GM19025 (cell line): ENCODE measurements around the gene GDPD5.

Experiments
- ATAC-seq: cut with Tn5 transposase; IDR thresholded peaks from one replicate; pipeline ENCODE4 v1.9.1; 2021; ENCODE audit warnings: mild to moderate bottlenecking, low read depth, moderate library complexity; ENCODE audit not compliant: unreplicated experiment

The GDPD5 gene

DNA sequence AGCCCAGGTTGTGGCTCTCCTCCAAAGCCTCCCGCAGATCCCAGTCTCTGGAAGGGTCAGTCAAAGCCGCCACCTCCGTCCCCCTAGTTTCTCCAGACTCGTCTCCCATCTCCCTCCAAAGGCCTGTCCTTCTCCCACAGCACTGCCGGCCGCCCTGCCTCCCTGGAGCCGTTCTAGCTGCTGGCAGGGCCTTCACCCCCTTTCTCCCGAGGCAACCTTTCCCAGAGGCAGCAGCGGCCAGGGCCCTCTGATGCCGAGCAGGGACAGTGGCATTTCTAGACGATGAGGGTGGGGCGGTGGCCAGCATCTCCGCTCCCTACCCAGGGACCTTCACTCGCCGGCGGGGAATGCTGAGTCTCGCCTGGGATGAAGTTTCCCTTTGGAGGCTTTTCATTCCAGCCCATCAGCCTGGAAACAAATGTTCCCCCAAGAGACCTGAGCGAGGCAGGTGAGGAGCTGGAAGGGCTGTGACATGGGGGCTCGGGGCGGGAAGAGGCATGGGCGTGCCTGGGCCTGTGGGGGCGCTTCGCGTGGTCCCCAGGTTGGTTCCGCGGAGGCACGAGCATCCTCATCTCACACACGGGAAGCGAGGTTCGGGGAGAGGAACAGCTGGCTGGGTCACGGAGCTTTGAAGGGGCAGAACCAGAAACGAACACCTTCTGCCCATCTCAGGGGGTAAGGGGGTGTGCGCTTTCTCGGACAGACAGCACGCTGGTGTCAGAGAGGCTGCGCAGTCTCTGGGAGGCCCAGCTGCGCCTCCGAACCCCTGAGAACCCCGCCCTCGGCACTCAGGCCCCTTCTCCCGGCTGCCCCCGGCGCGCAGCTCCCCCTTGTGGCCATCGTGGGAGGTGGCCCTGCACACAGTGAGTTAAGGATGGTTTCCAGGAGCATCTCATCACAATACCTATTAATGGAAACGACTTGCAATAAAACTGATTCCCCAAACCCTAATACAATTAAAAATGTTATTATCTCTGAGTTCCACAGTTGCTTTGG, 74.6 kb downstream of the GDPD5 start:
- ATAC-seq, result no peak

DNA sequence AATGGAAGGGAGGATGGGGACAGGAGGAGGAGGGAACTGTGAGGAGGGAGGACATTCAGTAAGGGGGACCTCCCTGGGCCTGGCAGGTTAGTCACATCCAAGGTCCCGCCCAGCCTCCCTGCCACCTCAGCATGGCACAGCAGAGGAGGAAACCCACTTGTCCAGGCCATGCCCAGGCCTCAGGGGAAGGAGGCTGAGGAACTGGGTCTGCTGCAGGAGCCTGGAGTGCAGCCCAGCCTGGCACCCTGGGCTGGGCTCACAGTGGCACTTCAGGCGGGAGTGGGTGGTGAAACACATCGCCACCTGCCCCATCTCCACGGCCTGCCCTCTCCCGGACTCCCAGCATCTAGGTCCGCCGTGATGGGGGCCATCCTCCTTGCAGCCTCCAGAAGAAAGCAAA, 75.5 kb downstream of the GDPD5 start:
- no peak for ATAC-seq

DNA sequence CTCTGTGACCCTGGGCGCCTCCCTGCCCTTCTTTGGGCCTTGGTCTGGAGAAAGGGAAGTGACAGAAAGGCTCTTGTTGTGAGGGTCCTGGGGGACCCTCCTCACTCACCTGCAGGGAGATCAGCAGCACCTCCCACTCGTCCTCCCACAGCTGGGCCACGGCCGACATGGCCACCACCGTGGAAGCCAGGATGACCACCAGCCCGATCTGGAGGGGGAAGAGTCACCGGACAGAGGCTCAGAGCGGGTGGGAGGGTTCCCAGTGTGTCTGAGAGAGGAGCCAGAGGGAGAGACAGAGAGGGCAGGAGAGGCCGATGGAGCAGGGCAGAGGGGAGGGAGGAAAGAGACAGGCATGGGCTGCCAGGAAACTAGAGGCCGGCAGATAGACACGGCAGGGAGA, 76.0 kb downstream of the GDPD5 start:
- no peak for ATAC-seq

DNA sequence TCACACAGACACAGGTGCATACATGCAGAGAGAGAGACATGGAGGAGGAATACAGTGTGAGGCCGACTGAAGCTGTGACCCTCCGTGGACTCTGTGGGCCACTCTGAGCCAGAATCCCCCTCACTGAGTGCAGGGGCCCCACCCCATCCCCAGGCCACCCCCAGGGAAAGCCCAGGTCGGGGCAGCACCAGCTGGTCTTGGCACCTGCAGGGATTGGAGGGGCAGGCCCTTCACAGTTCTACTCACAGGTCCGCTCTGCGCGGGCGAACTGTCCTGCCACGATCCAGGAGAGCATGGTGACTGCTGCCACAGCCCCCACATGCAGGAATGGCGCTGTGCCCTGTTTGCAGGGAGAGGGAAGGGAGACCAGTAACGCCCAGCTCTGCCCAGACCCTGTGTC, 76.5 kb downstream of the GDPD5 start:
- ATAC-seq, result no peak

DNA sequence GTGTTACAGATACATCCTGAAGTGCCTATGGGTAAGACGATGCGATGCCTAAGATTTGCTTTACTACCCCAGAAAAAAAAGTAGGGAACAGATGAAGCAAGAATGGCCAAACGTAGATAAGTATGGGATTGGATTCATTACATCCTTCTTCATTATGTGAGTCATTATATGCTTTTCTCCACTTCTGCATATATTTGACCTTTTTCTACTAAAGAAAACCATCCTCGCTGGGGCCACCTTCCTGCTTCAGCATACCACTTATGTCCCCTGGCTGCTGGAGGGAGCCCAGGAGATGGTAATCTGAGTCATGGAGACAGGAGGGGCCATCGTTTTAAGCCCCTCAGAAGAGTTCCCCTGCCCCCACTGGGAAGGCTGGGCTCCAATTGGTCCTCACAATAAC, 78.3 kb downstream of the GDPD5 start:
- no peak for ATAC-seq

DNA sequence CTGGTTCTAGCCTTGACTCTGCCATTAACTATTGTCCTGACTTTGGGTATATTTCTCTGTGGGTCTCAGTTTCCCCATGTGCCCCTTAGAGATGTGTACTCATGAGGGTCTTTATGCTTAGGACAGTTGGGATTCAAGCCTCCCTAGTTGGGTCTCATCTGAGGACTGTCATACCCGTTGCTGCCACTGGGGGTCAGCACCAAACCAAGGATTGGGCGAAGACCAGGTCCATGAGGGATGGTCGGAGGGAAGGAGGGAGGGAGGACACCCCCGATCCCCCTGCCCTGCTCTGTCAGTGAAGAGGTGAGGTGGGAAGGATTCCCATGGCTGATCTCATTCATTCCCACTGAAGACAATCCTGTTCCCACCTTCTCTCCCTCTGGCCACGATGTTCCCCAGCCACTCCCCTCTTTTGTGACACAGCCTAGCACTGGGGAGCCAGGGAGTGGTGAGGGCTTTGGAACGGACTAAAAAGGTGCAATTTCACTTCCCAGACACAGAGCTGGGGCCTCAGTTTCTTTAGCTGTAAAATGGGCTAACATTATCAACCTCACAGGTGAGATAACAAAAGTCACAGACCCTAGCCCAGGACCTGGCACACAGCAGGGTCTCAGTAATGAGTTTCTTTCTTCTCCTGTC, 80.3 kb downstream of the GDPD5 start:
- no peak for ATAC-seq

DNA sequence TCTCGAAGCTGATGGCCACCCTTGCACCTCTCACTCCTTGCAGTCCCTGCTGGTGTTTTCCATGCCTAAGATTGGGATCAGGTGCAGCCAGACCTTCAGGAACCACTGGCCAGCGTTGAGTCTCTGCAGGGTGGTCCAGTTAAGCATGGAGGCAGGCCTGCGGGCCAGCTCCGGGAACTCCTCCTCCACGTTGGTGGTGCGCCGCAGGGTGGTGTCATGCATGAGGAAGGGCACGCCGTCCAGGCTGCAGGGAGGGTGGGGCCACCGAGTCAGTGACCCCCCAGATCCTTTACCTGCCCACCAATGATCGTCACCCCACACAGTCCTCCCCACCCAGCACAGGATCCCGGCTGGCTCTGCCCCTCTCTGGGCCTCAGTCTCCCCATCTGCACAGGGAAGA, 82.7 kb downstream of the GDPD5 start:
- ATAC-seq, result no peak

DNA sequence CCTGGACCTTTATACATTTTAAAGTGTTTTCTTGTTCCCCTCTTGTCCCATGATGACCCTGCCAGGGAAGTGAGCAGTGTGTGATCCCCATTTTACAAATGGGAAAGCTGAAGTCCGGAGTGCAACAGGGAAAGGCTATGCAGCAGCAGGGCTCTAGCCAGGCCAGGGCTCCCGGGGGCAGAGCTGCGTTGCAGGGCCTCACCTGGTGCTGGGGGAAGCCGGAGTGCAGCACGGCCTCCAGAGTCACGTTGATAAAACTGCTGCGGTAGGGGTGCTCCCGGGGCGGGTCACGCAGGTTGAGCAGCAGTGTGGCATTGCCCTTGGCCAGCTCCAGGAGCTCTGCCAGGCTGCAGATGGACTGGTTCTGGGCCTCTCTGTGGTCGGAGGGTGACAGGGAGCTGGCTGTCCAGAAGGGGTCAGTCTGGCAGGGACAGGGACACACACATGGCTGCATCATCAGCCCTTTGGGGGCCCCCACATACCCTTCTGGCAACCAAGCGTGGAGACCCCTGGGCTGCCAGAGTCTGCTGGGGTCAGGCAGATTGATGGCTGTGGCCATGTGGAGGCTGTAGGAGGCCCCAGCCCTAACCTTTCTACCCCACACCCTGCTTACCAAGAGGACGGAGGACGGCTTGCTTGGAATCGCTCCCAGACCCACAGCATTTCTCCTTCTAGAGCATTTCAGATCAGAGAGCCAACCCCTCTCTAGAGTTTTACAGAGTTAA, 83.4 kb downstream of the GDPD5 start:
- ATAC-seq, result no peak

DNA sequence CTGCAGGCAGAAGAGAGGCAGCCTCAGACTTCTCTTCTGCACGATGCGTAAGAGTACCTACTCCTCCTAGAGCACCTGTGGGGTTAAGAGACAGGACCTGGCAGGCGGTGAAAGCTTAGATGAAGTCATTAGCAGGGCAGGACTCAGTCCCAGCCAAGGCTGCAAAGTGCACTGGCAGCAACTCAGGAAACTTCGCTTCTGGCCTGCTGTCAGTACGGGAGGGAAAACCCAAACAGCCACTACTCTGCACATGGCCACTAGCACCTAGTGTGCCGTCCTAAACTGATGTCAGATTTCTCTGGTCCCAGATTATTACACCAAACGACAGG, 84.0 kb downstream of the GDPD5 start:
- ATAC-seq, result no peak

DNA sequence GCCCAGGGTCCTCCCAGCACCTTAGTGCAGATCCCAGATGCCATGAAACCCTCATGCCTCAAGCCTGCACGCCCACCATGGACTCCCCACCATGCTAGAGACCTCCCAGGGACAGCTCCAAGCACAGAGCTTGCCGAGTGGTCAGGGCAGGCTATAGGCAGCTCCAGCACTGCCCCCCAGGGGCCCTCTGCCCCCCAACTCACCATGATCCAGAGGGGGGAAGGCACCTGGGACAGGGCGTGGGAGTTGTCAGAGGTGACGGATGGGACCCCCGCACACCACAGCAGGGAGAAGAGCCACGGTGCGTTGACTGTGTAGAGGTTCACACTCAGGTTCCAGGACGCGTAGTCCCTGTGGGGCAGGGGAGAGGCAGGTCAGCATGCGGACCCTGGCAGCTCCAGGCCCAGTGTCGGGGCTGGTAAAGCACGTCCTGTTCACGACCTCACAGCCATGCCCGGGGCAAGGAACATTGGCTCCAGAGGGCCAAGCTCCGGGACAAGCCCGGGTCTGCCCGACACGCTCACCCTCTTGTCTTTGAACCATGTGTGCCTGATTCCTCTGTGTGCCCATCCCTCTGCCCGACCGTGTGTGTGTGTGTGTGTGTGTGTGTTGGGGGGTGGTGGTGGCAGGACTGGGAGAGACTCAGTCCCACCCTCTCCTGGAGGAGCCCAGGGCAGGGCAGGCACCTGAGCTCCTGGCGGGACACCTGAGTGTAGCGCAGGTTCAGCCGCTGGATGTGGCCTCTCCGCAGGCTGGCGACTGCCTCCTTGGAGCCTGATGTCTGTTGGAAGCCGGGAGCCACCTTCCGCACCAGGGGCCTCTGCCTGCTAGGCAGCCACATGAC, 84.6 kb downstream of the GDPD5 start:
- no peak for ATAC-seq

DNA sequence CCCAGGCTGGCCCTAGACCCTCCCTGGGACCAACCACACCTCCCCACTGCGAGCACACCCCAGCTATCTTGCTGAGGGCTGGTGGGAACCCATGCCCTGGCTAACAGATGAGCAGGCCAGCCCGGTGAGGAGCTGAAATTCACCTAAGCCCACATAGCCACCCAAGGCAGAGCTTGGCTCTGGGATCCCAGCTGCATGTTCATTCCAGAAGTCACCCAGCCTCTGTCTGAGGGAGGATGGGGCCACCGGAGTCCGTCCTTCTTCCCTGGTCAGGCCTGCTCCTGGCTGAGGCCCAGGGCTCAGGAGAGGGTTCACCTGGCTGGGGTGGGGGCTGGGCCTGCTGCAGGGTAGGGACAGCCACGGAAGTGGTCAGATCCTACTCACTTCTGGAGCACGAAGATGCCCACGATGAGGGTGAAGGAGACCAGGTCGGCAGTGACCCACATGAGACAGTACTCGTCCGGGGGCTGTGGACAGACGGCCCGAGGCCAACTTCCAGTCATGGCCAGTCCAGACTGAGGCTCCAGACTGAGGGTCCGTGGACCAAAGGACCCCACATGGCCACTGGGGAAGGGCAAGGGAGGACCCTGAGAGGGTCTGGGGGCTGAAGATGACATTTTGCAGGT, 86.1 kb downstream of the GDPD5 start:
- ATAC-seq, result no peak

DNA sequence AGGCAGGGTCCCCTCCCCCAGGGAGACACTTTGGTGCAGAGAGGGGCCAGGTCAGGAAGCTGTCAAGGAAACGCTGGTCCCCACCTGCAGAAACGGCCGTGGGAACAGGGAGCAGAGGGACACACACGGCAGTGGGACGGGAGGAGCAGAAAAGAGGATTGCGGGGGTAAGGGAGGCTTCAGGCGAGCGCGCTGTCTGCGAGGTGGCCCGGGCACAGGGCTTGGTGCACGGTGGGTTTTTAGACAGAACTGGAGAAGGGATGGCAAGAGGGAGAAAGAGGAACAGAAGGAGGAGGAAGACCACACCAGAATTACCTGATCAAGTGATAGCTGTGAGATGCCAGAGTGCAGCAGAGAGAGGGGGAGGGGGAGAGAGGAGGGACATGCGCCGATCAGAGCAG, 86.7 kb downstream of the GDPD5 start:
- no peak for ATAC-seq

DNA sequence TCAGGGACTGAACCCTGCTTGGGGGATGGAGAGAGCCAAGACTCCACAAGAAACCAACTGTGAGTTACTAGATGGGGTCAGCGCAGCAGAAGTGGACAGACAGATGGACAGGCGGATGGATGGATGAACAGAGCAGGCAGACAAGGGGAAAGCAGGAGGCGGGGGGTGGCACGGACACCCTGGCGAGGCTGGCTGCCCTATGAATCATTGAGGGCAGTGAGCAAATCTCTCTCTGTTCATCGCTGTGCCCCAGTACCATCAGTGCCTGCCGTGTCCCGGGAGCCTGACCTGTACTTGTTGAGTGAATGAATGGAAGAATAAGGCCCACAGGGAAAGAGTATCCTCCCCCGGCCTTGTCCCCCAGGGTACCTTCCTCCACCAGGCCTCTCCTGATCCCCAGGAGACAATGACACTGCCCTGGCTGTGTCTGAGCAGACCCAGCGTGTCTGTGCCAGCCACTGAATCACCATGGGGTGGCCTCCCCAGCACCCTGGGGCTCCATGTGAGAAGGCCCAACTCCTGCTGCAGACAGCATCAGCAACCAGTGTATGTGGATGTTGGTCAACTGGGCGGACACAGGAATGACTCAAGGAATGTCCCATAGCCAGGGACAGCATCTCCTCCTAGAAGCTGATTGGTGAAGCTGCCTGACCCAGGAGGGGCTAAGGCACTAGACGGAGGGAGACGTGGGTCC, 87.6 kb downstream of the GDPD5 start:
- ATAC-seq, result no peak

DNA sequence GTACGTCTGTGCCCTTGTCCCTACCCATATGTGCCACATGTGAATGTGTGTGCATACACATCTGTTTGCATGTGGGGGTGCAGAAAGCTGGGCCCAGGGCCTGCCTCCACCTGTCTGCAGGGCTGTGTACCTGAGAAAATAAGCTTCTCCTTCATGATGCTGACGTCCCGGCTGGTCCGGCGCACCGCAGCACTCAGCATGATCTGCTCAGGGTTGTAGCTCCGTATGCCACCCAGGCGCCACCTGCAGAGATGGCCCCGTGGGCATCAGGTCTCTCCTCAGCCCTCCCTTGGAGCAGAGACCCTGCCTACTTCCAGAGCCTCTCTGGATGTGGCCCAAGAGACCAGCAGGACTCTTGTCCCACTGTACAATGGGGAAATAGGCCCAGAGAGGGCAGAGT, 88.9 kb downstream of the GDPD5 start:
- no peak for ATAC-seq

DNA sequence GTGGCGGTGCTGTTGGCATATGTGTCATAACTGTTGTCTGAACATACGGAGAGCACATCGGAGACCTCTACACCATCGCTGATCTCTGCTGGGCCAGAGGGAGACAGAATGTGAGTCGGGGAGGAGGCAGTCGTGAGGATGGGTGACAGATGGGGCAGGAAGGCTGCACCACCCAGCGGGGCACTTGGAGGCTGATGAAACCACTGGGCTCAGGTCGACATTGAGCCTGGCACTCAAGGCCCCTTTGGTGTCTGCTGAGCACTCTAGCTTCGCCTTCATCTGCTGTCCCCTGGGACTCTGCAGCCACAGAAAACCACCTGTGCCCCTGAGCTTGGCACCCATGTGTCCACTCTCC, 90.2 kb downstream of the GDPD5 start:
- ATAC-seq, result no peak

DNA sequence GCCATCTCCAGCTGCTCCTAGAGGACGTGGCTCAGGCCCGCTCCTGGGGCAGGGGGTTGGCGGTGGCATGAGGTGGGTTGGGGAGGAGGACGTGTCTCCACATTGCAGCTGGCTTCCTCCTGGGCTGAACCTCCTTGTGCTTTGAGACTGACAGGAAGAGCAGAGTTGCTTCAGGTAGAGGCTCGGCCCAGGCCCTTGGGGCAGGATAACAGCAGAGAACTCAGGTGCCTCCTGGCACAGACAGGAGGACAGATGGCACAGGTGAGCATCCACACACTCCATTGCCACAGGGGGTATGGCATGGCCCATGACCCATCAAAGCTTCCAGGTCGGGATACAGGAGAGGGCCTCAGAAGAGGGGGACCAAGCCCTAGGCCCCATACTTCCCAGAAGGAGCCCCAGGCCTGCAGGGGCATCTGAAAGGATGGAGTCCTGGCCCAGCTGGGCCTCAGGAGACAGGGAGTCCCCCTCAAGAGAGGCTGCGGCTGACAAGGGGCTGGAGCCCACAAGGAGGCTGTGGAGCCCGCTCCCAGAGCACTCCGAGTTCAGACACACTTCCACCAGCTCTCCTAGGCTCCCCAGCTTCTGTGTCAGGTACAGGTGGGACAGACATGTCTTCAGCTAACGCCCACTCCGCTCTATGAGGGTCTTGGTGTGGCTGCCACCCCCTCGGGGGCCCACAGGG, 90.7 kb downstream of the GDPD5 start:
- no peak for ATAC-seq

DNA sequence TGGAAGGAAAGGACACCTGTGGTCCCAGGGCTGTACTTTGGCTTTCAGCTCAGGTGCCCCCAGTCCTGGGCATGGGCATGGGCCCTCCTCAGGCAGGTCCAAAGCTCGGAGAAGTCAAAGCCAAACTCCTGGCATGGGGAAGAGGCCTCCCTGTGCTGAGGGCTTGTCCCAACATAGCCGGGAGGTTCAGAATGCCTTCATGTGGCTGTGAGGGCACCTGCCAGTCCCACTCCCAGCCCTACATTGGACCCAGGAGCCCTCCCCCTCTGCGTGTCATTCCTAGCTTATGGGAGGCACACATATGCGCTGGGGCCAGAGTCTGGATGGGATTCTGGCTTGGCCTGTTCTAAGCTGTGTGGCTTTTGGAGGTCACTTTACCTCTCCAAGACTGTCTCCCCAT, 91.7 kb downstream of the GDPD5 start:
- ATAC-seq, result no peak

DNA sequence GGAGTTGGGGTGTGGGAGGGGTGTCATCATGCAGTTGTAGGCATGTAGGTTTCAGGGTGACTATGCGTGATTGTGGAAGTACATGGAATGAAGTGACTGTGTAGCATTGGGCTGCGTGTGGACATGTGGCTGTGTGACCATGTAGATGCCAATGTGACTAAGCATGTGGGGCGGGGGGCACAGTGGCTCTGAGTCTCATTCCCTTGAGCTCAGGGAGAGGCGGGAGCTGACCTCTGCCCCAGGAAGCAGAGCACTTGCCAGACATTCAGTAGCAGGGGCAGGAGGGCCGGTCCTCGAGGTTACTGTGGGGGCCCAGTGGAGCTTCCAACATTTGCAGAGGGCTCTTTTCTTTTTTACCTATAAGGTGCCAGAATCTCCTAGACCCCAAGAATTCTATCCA, 92.3 kb downstream of the GDPD5 start:
- ATAC-seq, result no peak

DNA sequence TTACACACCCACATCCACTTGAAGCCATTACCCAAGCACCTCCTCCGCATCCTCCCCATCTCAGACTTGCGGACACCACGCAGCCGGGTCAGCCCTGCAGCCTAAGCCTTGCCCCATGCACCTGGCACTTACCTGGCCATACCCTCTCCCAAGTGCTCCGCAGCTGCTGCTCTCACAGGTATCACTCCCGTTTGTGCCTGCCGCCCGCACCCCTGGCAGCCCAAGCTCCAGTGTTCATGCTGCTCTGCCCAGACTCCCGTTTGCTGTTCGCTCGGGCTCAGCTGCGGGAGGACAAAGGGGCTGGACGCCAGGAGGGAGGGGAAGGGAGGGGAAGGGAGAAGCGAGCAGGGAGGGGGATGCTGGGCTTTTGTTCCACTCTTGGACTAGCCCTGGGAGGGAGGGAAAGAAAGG, 92.8 kb downstream of the GDPD5 start, which contains the start of gene KLHL35:
Gene KLHL35 (minus strand): TSS at position 293 of the 411 bp plus-strand sequence. CDS start 2,574 bp downstream, outside the sequence.
- ATAC-seq, result no peak
